Tibial nerve (tissue), 4 donors: ENCODE measurements around the gene TPPP2. TPM values are rescaled to one million over a fixed set of nuclear protein-coding genes. Genes with fewer than 3 reads are reported as not detected.

ENCODE experiments used
- DNase-seq, 2 donors: peaks; one replicate each; pipeline ENCODE4 v3.0.0-alpha.2; 2019; ENCODE audit warnings: low spot score in 2 of 2
- H3K27ac ChIP-seq, 4 donors: fragments of 200-600 bp; sonication (generic) in 3 of 4; one replicate each; pipeline ENCODE4 v1.5.1; 2017 to 2019; ENCODE audit warnings: mild to moderate bottlenecking in 1 of 4
- H3K27me3 ChIP-seq, 2 donors: fragments of 200-600 bp; sonication (generic) in 1 of 2; one replicate each; pipeline versions ENCODE4 v1.5.1 to v1.6.0; 2017 to 2019
- H3K36me3 ChIP-seq, 3 donors: fragments of 200-600 bp; sonication (generic); one replicate each; pipeline ENCODE4 v1.5.1; 2018 to 2019
- H3K4me1 ChIP-seq, 4 donors: fragments of 200-600 bp; sonication (generic) in 3 of 4; one replicate each; pipeline ENCODE4 v1.5.1; 2017 to 2019
- H3K4me3 ChIP-seq, 4 donors: fragments of 200-600 bp; sonication (generic) in 3 of 4; one replicate each; pipeline ENCODE4 v1.5.1; 2017 to 2019; ENCODE audit warnings: mild to moderate bottlenecking in 1 of 4, moderate library complexity in 1 of 4
- H3K9me3 ChIP-seq, 4 donors: fragments of 200-600 bp; sonication (generic) in 3 of 4; one replicate each; pipeline ENCODE4 v1.5.1; 2017 to 2019
- EP300 ChIP-seq, 2 donors: sonication (generic); formaldehyde crosslinking; IDR thresholded peaks; one replicate each; pipeline ENCODE4 v1.6.1; 2017; ENCODE audit warnings: antibody characterized with exemption in 2 of 2, mild to moderate bottlenecking in 1 of 2
- POLR2A ChIP-seq, 2 donors: fragments of 450-650 bp; IDR thresholded peaks; one replicate each; pipeline ENCODE4 v1.6.1; 2017; ENCODE audit warnings: antibody characterized with exemption in 2 of 2, mild to moderate bottlenecking in 2 of 2, moderate library complexity in 2 of 2
- WGBS, 2 donors: methylation state at CpG; one replicate each; pipeline ENCODE4 v1.1.5; 2018; 5-methylcytosine and 5-hydroxymethylcytosine counted together
- total RNA-seq, 4 donors: library from RNA; depleted of rRNA; stranded (reverse); fragments of >200 nt; gene quantifications; one replicate each; pipeline ENCODE4 v1.1.0, GENCODE V29; 2016
- TF ChIP-seq, protein P1 (sequence below), 5 experiments: fragments of 200-600 bp in 3 of 5; fragments of 450-650 bp in 2 of 5; sonication (generic) in 3 of 5; IDR thresholded peaks; one replicate each; pipeline ENCODE4 v1.5.1; 2016 to 2019; ENCODE audit warnings: antibody characterized with exemption in 5 of 5, mild to moderate bottlenecking in 3 of 5, moderate library complexity in 2 of 5

TPPP2 gene
- total RNA-seq, 4 donors from 2014 or later: not detected

DNA sequence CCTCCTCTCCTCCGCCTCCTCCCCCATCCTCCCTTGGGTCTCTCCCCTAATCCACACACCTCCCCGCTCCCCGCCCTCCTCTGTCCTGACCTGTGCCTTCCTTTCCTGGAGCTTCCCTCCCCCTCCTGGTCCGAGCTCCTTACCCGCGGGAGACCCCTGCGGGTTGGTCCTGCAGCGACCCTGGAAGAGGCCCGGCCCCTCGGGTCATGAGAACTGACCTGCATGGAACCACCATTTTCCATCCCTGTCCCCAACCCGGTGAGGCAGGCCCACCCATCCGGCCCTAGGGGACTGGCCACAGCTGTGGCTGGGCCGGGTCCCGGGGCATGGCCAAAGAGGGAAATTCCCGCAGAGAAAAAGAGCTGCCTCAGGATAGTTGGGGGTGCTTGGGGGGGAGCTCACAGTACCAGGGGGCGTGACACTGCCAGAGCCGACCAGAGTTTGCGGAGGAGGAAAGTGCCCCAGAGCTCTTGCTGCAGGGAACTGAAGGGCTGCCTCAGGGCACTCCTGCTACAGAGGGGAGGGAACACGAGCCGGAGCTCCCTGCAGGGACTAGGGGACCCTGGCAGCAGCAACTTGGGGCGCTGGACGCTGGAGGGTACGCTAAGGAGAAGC lies 40.7 kb downstream of the TPPP2 start:
- peak overlapping the region; percentile 54 to 88 (median 74) for H3K4me3 ChIP-seq
- H3K9me3 ChIP-seq: no peaks in the 10 kb centered on the region
- no peaks in the 10 kb centered on the region for H3K27me3 ChIP-seq
- H3K27ac ChIP-seq: peak overlapping the region; percentile 81 to 97 (median 94)
- DNase-seq: peak in 1 of 2 donors; percentile 38
- TF ChIP-seq, protein P1, sequence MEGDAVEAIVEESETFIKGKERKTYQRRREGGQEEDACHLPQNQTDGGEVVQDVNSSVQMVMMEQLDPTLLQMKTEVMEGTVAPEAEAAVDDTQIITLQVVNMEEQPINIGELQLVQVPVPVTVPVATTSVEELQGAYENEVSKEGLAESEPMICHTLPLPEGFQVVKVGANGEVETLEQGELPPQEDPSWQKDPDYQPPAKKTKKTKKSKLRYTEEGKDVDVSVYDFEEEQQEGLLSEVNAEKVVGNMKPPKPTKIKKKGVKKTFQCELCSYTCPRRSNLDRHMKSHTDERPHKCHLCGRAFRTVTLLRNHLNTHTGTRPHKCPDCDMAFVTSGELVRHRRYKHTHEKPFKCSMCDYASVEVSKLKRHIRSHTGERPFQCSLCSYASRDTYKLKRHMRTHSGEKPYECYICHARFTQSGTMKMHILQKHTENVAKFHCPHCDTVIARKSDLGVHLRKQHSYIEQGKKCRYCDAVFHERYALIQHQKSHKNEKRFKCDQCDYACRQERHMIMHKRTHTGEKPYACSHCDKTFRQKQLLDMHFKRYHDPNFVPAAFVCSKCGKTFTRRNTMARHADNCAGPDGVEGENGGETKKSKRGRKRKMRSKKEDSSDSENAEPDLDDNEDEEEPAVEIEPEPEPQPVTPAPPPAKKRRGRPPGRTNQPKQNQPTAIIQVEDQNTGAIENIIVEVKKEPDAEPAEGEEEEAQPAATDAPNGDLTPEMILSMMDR (IDR thresholded peaks at IDR 0.05): no peak
- TF ChIP-seq POLR2A (IDR thresholded peaks at IDR 0.05) (no peak), EP300 (IDR thresholded peaks at IDR 0.05) (no peak)
- peaks cover 0 to 61% (median 34%) of the 10 kb centered on the region in 4 donors for H3K4me1 ChIP-seq
- peaks cover 0 to 20% (median 0%) of the 10 kb centered on the region in 3 donors for H3K36me3 ChIP-seq
- 0 to 1% methylated on average over 23 of the region's 23 CpGs for WGBS, 2 donors

DNA sequence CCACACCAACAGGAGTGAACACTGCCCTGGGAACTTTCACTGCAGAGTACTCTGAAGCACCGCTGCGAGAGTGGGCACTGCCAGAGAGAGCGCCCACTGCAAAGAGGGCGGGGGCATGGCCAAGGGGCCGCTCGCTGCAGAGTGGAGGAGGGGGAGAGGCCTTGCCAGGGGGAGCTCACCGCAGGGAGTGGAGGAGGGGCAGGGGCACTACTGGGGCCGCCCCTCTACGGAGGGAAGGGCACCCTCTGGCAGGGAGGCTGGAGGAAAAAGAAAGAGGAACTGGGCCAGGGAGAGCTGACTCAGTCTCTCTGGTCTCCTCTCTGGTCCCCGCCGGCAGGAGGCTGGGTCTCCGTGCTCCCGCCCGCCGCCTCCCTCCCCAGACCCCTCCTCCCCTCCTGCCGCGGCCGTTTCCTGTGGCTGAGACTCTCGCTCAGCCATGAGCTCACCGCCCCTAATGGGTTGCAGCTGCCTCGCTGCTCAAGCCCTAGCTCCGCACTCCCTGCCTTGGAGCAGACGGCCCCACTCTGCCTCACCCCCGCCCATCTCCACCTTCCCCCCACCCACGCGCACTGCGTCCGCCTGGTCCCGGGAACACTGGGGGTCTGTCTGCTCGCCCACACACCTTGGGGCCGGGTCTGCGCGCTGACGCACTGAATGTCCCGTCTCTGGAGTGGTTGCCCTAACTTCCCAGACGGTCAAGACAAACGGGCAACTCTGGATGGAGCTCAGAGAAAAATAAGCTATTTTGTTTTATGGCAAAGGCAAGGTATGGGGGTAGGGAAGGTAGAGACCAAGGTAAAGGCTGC lies 41.4 kb downstream of the TPPP2 start:
- Histone ChIP-seq H3K27me3 (no peaks in the 10 kb centered on the region), H3K36me3 (peaks cover 0 to 27% (median 0%) of the 10 kb centered on the region in 3 donors), H3K4me3 (peak overlapping the region; percentile 54 to 88 (median 74)), H3K27ac (peak overlapping the region; percentile 81 to 97 (median 94)), H3K4me1 (peaks cover 0 to 61% (median 34%) of the 10 kb centered on the region in 4 donors), H3K9me3 (no peaks in the 10 kb centered on the region)
- DNase-seq: peak; percentile 70 to 73
- WGBS, 2 donors: 1% methylated on average over 36 to 37 of the region's 37 CpGs
- TF ChIP-seq POLR2A (IDR thresholded peaks at IDR 0.05) (peak in 1 of 2 donors; percentile 23), EP300 (IDR thresholded peaks at IDR 0.05) (peak in 1 of 2 donors; percentile 58)
- TF ChIP-seq, protein P1 (IDR thresholded peaks at IDR 0.05): peak in 2 of 5 experiments; percentile 10 to 11

DNA sequence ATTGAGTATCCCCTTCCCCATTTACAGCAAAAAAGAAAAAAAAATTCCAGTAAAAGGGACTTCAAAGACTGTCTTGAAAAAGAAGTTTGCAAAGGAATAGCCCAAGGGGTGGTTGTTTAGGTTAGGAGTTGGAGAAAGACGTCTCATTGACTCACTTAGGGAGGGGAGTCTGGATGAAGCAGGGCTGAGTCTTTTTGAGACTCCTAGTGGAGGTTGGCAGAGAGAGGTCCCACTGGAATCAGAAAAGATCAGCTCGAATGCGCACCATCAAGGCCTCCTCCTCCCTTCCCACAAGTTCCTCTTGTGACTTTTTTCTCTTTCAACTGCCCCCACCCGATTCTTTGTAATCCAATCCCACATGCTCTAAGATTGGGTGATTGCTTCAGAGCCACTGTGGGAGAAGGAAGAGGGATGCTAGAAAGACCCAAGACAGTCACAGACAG lies 42.0 kb downstream of the TPPP2 start:
- Histone ChIP-seq H3K27ac (peak overlapping the region; percentile 81 to 97 (median 94)), H3K4me3 (peak overlapping the region; percentile 54 to 88 (median 74)), H3K9me3 (no peaks in the 10 kb centered on the region), H3K27me3 (no peaks in the 10 kb centered on the region), H3K36me3 (peaks cover 0 to 32% (median 0%) of the 10 kb centered on the region in 3 donors), H3K4me1 (peaks cover 0 to 61% (median 34%) of the 10 kb centered on the region in 4 donors)
- TF ChIP-seq, protein P1 (IDR thresholded peaks at IDR 0.05): no peak
- peak in 1 of 2 donors; percentile 24 for TF ChIP-seq POLR2A (IDR thresholded peaks at IDR 0.05)
- peak in 1 of 2 donors; percentile 40 for TF ChIP-seq EP300 (IDR thresholded peaks at IDR 0.05)
- 2 to 15% methylated on average over 4 of the region's 4 CpGs for WGBS, 2 donors
- DNase-seq: peak in 1 of 2 donors; percentile 59

DNA sequence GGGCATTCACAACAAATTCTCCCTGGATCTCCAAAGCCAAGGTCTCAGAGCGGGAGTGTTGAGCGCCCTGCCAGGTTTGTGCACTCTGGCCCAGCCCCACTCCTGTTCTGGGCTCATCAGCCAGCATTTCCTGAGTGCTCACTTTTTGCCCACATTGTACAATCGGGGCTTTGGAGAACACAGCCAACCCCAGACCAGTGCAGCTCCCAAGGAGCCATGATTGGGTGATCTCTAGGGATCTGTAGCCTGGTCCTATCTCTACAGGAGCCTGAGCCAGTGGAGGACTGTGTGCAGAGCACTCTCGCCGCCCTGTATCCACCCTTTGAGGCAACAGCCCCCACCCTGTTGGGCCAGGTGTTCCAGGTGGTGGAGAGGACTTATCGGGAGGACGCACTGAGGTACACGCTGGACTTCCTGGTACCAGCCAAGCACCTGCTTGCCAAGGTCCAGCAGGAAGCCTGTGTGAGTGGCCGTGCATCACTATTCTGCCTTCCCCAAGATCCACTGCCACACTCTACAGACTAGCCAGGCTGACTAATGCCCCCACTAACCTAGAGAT lies 42.8 kb downstream of the TPPP2 start:
- DNase-seq: no peak
- H3K36me3 ChIP-seq: peaks cover 0 to 39% (median 0%) of the 10 kb centered on the region in 3 donors
- 73 to 77% methylated on average over 7 to 8 of the region's 9 CpGs for WGBS, 2 donors

More for the DNA sequence above, 42.8 kb downstream of the TPPP2 start:
- H3K9me3 ChIP-seq: no peaks in the 10 kb centered on the region
- H3K27ac ChIP-seq: peak overlapping the region; percentile 81 to 97 (median 94)
- TF ChIP-seq EP300 (IDR thresholded peaks at IDR 0.05): no peak
- no peak for TF ChIP-seq POLR2A (IDR thresholded peaks at IDR 0.05)
- TF ChIP-seq, protein P1 (IDR thresholded peaks at IDR 0.05): no peak
- no peak overlapping the region for H3K4me3 ChIP-seq
- no peaks in the 10 kb centered on the region for H3K27me3 ChIP-seq
- H3K4me1 ChIP-seq: peaks cover 0 to 61% (median 34%) of the 10 kb centered on the region in 4 donors
